K562 (cell line): ENCODE data around the gene SYNE1. TPM values are rescaled to one million over a fixed set of nuclear protein-coding genes. Genes with fewer than 3 reads are reported as not detected.

Experiments used
- CBX1 ChIP-seq: sonication (generic); IDR thresholded peaks from 2 replicates; pipeline ENCODE4 v1.6.1; 2016; ENCODE audit warnings: antibody characterized with exemption, low read depth, mild to moderate bottlenecking
- CREBBP ChIP-seq: IDR thresholded peaks from one replicate; pipeline ENCODE4 v1.6.1; 2012; ENCODE audit warnings: low read depth, mild to moderate bottlenecking, control low read depth, inconsistent platforms, low read length
- DMBX1 ChIP-seq: fragments of 250-450 bp; sonication (Bioruptor Pico); IDR thresholded peaks from 2 replicates; pipeline ENCODE4 v1.8.0; 2022; ENCODE audit warnings: inconsistent platforms, mild to moderate bottlenecking, moderate library complexity, borderline replicate concordance
- KDM2B ChIP-seq: fragments of 250-450 bp; sonication (Bioruptor Pico); IDR thresholded peaks from 2 replicates; pipeline ENCODE4 v1.8.0; 2021; ENCODE audit warnings: mild to moderate bottlenecking, moderate library complexity
- L3MBTL2 ChIP-seq: fragments of 450-650 bp; IDR thresholded peaks from 2 replicates; pipeline ENCODE4 v1.6.1; 2016; ENCODE audit warnings: mild to moderate bottlenecking, moderate library complexity
- MEF2D ChIP-seq: conservative IDR thresholded peaks from 2 replicates; pipeline ENCODE4 v1.6.1; 2016; ENCODE audit warnings: low read depth, missing genetic modification characterization, missing compliant biosample characterization
- MLLT1 ChIP-seq, 2 experiments: fragments of 450-650 bp; IDR thresholded peaks; 2 replicates each; pipeline ENCODE4 v1.6.1; 2016
- OTX1 ChIP-seq: fragments of 450-650 bp; formaldehyde crosslinking; IDR thresholded peaks from 2 replicates; pipeline ENCODE4 v1.4.0; 2022; ENCODE audit warnings: mild to moderate bottlenecking
- PHB ChIP-seq: fragments of 250-450 bp; sonication (Bioruptor Pico); IDR thresholded peaks from 2 replicates; pipeline ENCODE4 v1.5.0; 2021
- PHF8 ChIP-seq: fragments of 200-600 bp; sonication (generic); IDR thresholded peaks from 2 replicates; pipeline ENCODE4 v1.6.1; 2012; ENCODE audit warnings: mixed run types, mild to moderate bottlenecking, inconsistent platforms, low read length, moderate library complexity, borderline replicate concordance
- SIX5 ChIP-seq, 2 experiments: IDR thresholded peaks; 2 replicates each; pipeline ENCODE4 v1.6.1; 2011; ENCODE audit warnings: low read length in 2 of 2, borderline replicate concordance in 1 of 2, low read depth in 1 of 2, mild to moderate bottlenecking in 1 of 2, moderate library complexity in 1 of 2; ENCODE audit not compliant: insufficient read depth in 1 of 2
- SMARCC2 ChIP-seq: fragments of 450-650 bp; IDR thresholded peaks from 2 replicates; pipeline ENCODE4 v1.6.1; 2017; ENCODE audit warnings: antibody characterized with exemption, moderate library complexity, mild to moderate bottlenecking, low read depth
- SRSF1 ChIP-seq: fragments of 200-400 bp; formaldehyde crosslinking; IDR thresholded peaks from 2 replicates; pipeline ENCODE4 v1.6.1; 2017; ENCODE audit warnings: mild to moderate bottlenecking, low read depth, low read length, moderate library complexity
- SRSF3 ChIP-seq: fragments of 200-400 bp; formaldehyde crosslinking; IDR thresholded peaks from 2 replicates; pipeline ENCODE4 v1.6.1; 2016; ENCODE audit warnings: mild to moderate bottlenecking, low read length, moderate library complexity; ENCODE audit not compliant: insufficient read depth
- STAT5A ChIP-seq: IDR thresholded peaks from 2 replicates; pipeline ENCODE4 v1.6.1; 2012; ENCODE audit warnings: low read length, inconsistent platforms, borderline replicate concordance
- SUPT5H ChIP-seq: fragments of 450-650 bp; IDR thresholded peaks from 2 replicates; pipeline ENCODE4 v1.6.1; 2016
- USF2 ChIP-seq: sonication (generic); formaldehyde crosslinking; IDR thresholded peaks from 2 replicates; pipeline ENCODE4 v1.5.0; 2020; ENCODE audit warnings: missing genetic modification reagents
- ZC3H11A ChIP-seq: IDR thresholded peaks from 2 replicates; pipeline ENCODE4 v1.6.1; 2012; ENCODE audit warnings: low read depth, low read length, improper control_type of control experiment
- ZNF165 ChIP-seq: fragments of 250-450 bp; sonication (Bioruptor Pico); IDR thresholded peaks from 2 replicates; pipeline ENCODE4 v1.4.0; 2020; ENCODE audit warnings: borderline replicate concordance
- ZNF699 ChIP-seq: fragments of 250-450 bp; sonication (Bioruptor Pico); IDR thresholded peaks from 2 replicates; pipeline ENCODE4 v1.8.0; 2021; ENCODE audit warnings: mild to moderate bottlenecking, moderate library complexity; ENCODE audit not compliant: insufficient replicate concordance
- ZSCAN29 ChIP-seq: fragments of 450-650 bp; IDR thresholded peaks from 2 replicates; pipeline ENCODE4 v1.6.1; 2017
- polyA plus RNA-seq, 8 experiments: library from polyadenylated mRNA; depleted of rRNA in 4 of 8; stranded (reverse) in 5 of 8; unstranded in 3 of 8; fragments of >200 nt; fragmentation: Nextera tagmentation in 2 of 8; fragmentation: Illumina TruSeq in 1 of 8; extraction: Ambion mirVana in 2 of 8; extraction: Trizol in 1 of 8; gene quantifications; 2 replicates each; pipeline versions ENCODE4 v1.2.1 to v1.2.3, GENCODE V29; 2011 to 2014; ENCODE audit warnings: inconsistent platforms in 1 of 8, missing spikeins in 1 of 8
- total RNA-seq, 7 experiments: library from RNA; depleted of rRNA in 6 of 7; stranded (reverse); fragments of >200 nt in 6 of 7; fragmentation: Illumina TruSeq in 2 of 7; extraction: Trizol in 2 of 7; gene quantifications; 2 replicates each; pipeline versions ENCODE4 v1.2.1 to v1.2.3, GENCODE V29; 2011 to 2021; ENCODE audit warnings: low replicate concordance in 1 of 7

The SYNE1 gene
- total and polyA plus RNA-seq, 9 of the 15 experiments (the other 6 are each of a cell fraction or from before 2014, with no cell fraction given) = under 0.01 to 0.42 (median 0.08) TPM; not detected in 1

- TF ChIP-seq KDM2B (CRISPR knock-in tag) (no peak), USF2 (CRISPR knock-in tag) (peak; percentile 52), OTX1 (CRISPR knock-in tag) (no peak), SUPT5H (no peak), PHF8 (no peak), SRSF1 (no peak), ZC3H11A (no peak), STAT5A (no peak), SIX5 (IDR thresholded peaks at IDR 0.05; ENCODE audit: borderline replicate concordance in 1 of 2, insufficient read depth in 1 of 2, low read depth in 1 of 2, low read length in 2 of 2) (no peak), MEF2D (tag) (no peak), SRSF3 (no peak), ZNF699 (no peak), CREBBP (no peak), ZNF165 (no peak), L3MBTL2 (no peak), PHB (CRISPR knock-in tag) (no peak), SMARCC2 (no peak), ZSCAN29 (no peak), MLLT1 (IDR thresholded peaks at IDR 0.05) (no peak), CBX1 (0 out of 2 replicates have a peak, but pooled peaks have one; percentile 55), DMBX1 (CRISPR knock-in tag) (no peak)
Measured at GRCh38 chr6:152301765-152302568, 335.2 kb downstream of the SYNE1 start (continued).
